Neural cell (in vitro differentiated cells): ENCODE measurements around the gene C7orf57. TPM values are rescaled to one million over a fixed set of nuclear protein-coding genes. Genes with fewer than 3 reads are reported as not detected.

Experiments
- H2AFZ ChIP-seq: fragments of 200-600, 300-800 bp; sonication (generic), shearing (Covaris generic); 2 replicates; pipeline ENCODE4 v1.6.0; 2014; ENCODE audit warnings: low read depth, mild to moderate bottlenecking, antibody characterized with exemption, low read length, moderate library complexity
- H3F3A ChIP-seq: fragments of 200-600 bp; shearing (Covaris generic); 2 replicates; pipeline ENCODE4 v1.6.1; 2016; ENCODE audit warnings: mild to moderate bottlenecking, moderate library complexity, mixed read lengths, antibody characterized with exemption, low read length; ENCODE audit not compliant: insufficient read depth, poor library complexity, severe bottlenecking
- H3K27ac ChIP-seq: fragments of 200-600, 300-800 bp; sonication (generic), shearing (Covaris generic); 2 replicates; pipeline ENCODE4 v1.5.1; 2014; ENCODE audit warnings: mild to moderate bottlenecking, low read length, moderate library complexity
- H3K27me3 ChIP-seq: fragments of 300-800, 200-600 bp; sonication (generic), shearing (Covaris generic); 2 replicates; pipeline ENCODE4 v1.6.0; 2014; ENCODE audit warnings: mild to moderate bottlenecking, low read depth, low read length, moderate library complexity; ENCODE audit not compliant: insufficient read depth
- H3K36me3 ChIP-seq: fragments of 300-800, 200-600 bp; sonication (generic), shearing (Covaris generic); 2 replicates; pipeline ENCODE4 v1.5.1; 2014; ENCODE audit warnings: mild to moderate bottlenecking, antibody characterized with exemption, low read length, moderate library complexity; ENCODE audit not compliant: insufficient read depth
- H3K4me2 ChIP-seq: fragments of 300-800, 200-600 bp; sonication (generic), shearing (Covaris generic); 2 replicates; pipeline ENCODE4 v1.6.0; 2014; ENCODE audit warnings: mild to moderate bottlenecking, low read length
- H3K4me3 ChIP-seq: fragments of 300-800, 200-600 bp; sonication (generic), shearing (Covaris generic); 2 replicates; pipeline ENCODE4 v1.5.1; 2014; ENCODE audit warnings: mild to moderate bottlenecking, low read length, moderate library complexity
- H3K79me2 ChIP-seq: fragments of 200-600 bp; shearing (Covaris generic); replicated peaks from 2 replicates; pipeline ENCODE4 v1.6.0; 2014; ENCODE audit warnings: mild to moderate bottlenecking, low read length, moderate library complexity; ENCODE audit not compliant: insufficient read depth
- H3K9ac ChIP-seq: fragments of 300-800, 200-600 bp; sonication (generic), shearing (Covaris generic); 2 replicates; pipeline ENCODE4 v1.6.1; 2016; ENCODE audit warnings: mild to moderate bottlenecking, low read length, mixed read lengths
- H3K9me2 ChIP-seq: fragments of 200-600 bp; shearing (Covaris generic); 2 replicates; pipeline ENCODE4 v1.6.1; 2016; ENCODE audit warnings: mild to moderate bottlenecking, low read length, mixed read lengths; ENCODE audit not compliant: insufficient read depth
- H3K9me3 ChIP-seq: fragments of 200-600, 300-800 bp; sonication (generic), shearing (Covaris generic); 2 replicates; pipeline ENCODE4 v1.6.1; 2016; ENCODE audit warnings: mild to moderate bottlenecking, mixed run types, low read length, moderate library complexity, mixed read lengths
- H4K20me1 ChIP-seq: fragments of 200-600 bp; shearing (Covaris generic); 2 replicates; pipeline ENCODE4 v1.6.1; 2016; ENCODE audit warnings: mild to moderate bottlenecking, mixed run types; ENCODE audit not compliant: insufficient read depth
- EP300 ChIP-seq: fragments of 450-650 bp; conservative IDR thresholded peaks from 2 replicates; pipeline ENCODE4 v1.6.1; 2014; ENCODE audit warnings: antibody characterized with exemption, mild to moderate bottlenecking, moderate library complexity; ENCODE audit not compliant: poor library complexity, severe bottlenecking
- EZH2 ChIP-seq: fragments of 200-600, 300-800 bp; shearing (Covaris generic), sonication (generic); IDR thresholded peaks from 2 replicates; pipeline ENCODE4 v1.6.1; 2014; ENCODE audit warnings: antibody characterized with exemption, low read length, borderline replicate concordance, mild to moderate bottlenecking; ENCODE audit not compliant: insufficient read depth, poor library complexity, severe bottlenecking
- MXI1 ChIP-seq: fragments of 450-650 bp; conservative IDR thresholded peaks from 2 replicates; pipeline ENCODE4 v1.6.1; 2014; ENCODE audit warnings: antibody characterized with exemption, mild to moderate bottlenecking; ENCODE audit not compliant: poor library complexity, severe bottlenecking
- POLR2AphosphoS5 ChIP-seq: IDR thresholded peaks from 2 replicates; pipeline ENCODE4 v1.6.1; 2012
- RAD21 ChIP-seq: fragments of 450-650 bp; conservative IDR thresholded peaks from 2 replicates; pipeline ENCODE4 v1.6.1; 2014; ENCODE audit warnings: antibody characterized with exemption, mild to moderate bottlenecking, moderate library complexity
- SMC3 ChIP-seq: fragments of 450-650 bp; conservative IDR thresholded peaks from 2 replicates; pipeline ENCODE4 v1.6.1; 2014; ENCODE audit warnings: antibody characterized with exemption, mild to moderate bottlenecking, moderate library complexity; ENCODE audit not compliant: poor library complexity
- TAF1 ChIP-seq: IDR thresholded peaks from 2 replicates; pipeline ENCODE4 v1.6.1; 2012; ENCODE audit warnings: low read depth
- polyA plus RNA-seq: library from polyadenylated mRNA; depleted of rRNA; stranded (reverse); fragments of >200 nt; gene quantifications from 2 replicates; pipeline ENCODE4 v1.2.3, GENCODE V29; 2014
- TF ChIP-seq, protein P1 (sequence below): fragments of 450-650 bp; IDR thresholded peaks from 2 replicates; pipeline ENCODE4 v1.5.1; 2014; ENCODE audit warnings: antibody characterized with exemption, mild to moderate bottlenecking, moderate library complexity; ENCODE audit not compliant: poor library complexity, severe bottlenecking
- TF ChIP-seq, protein P2 (sequence below): IDR thresholded peaks from 2 replicates; pipeline ENCODE4 v1.6.1; 2012; ENCODE audit warnings: borderline replicate concordance

Gene C7orf57
- polyA plus RNA-seq, 1 donor from 2014 or later: not detected

DNA sequence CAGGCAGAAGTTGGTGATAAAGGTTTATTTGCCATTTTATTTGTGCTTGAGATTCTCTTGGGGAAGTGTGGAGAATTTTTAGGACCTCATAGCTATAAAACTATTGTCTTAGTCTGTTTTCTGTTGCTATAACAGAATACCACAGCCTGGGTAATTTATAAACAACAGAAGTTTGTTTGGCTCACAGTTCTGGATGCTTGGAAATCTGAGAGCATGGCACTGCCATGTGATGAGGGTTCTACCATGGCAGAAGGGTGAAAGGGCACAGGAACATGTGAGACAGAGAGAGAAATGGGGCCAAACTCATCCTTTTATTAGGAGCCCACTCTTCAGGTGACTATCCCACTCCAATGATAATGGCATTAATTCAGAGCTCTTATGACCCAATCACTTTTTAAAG lies 18.7 kb upstream of the C7orf57 start:
- H3F3A ChIP-seq: no peaks in the 10 kb centered on the region
- no peak overlapping the region for H2AFZ ChIP-seq
- no peak overlapping the region for H3K9ac ChIP-seq

DNA sequence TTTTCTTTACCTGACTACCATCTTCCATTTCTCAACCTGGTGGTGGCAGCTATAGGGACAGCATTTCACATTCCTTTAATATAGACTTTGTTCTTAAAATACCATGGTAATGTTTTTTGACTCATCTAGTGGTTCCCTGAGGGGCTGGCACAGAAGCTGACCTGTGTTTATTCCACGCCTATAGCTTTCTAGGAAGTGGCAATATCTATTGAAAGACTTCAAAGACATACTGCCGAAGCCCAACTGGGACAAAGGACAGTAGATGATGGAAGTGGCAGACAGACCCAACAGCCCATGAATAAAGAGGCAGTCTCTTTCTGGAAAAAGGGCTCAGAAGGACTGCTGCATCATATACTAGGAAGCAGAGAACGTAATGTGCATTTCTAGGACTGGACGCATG lies 17.7 kb upstream of the C7orf57 start:
- H3K9ac ChIP-seq: no peak overlapping the region
- no peaks in the 10 kb centered on the region for H3K9me2 ChIP-seq
- H3F3A ChIP-seq: no peaks in the 10 kb centered on the region
- no peak overlapping the region for H3K4me3 ChIP-seq
- no peak overlapping the region for H3K27ac ChIP-seq
- no peak overlapping the region for H2AFZ ChIP-seq
- TF ChIP-seq EP300 (no peak), POLR2AphosphoS5 (no peak), MXI1 (no peak), TAF1 (no peak), SMC3 (no peak), EZH2 (no peak), RAD21 (no peak)
- TF ChIP-seq, protein P1, sequence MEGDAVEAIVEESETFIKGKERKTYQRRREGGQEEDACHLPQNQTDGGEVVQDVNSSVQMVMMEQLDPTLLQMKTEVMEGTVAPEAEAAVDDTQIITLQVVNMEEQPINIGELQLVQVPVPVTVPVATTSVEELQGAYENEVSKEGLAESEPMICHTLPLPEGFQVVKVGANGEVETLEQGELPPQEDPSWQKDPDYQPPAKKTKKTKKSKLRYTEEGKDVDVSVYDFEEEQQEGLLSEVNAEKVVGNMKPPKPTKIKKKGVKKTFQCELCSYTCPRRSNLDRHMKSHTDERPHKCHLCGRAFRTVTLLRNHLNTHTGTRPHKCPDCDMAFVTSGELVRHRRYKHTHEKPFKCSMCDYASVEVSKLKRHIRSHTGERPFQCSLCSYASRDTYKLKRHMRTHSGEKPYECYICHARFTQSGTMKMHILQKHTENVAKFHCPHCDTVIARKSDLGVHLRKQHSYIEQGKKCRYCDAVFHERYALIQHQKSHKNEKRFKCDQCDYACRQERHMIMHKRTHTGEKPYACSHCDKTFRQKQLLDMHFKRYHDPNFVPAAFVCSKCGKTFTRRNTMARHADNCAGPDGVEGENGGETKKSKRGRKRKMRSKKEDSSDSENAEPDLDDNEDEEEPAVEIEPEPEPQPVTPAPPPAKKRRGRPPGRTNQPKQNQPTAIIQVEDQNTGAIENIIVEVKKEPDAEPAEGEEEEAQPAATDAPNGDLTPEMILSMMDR: no peak
- TF ChIP-seq, protein P2, sequence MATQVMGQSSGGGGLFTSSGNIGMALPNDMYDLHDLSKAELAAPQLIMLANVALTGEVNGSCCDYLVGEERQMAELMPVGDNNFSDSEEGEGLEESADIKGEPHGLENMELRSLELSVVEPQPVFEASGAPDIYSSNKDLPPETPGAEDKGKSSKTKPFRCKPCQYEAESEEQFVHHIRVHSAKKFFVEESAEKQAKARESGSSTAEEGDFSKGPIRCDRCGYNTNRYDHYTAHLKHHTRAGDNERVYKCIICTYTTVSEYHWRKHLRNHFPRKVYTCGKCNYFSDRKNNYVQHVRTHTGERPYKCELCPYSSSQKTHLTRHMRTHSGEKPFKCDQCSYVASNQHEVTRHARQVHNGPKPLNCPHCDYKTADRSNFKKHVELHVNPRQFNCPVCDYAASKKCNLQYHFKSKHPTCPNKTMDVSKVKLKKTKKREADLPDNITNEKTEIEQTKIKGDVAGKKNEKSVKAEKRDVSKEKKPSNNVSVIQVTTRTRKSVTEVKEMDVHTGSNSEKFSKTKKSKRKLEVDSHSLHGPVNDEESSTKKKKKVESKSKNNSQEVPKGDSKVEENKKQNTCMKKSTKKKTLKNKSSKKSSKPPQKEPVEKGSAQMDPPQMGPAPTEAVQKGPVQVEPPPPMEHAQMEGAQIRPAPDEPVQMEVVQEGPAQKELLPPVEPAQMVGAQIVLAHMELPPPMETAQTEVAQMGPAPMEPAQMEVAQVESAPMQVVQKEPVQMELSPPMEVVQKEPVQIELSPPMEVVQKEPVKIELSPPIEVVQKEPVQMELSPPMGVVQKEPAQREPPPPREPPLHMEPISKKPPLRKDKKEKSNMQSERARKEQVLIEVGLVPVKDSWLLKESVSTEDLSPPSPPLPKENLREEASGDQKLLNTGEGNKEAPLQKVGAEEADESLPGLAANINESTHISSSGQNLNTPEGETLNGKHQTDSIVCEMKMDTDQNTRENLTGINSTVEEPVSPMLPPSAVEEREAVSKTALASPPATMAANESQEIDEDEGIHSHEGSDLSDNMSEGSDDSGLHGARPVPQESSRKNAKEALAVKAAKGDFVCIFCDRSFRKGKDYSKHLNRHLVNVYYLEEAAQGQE: no peak
- H3K36me3 ChIP-seq: no peaks in the 10 kb centered on the region
- H4K20me1 ChIP-seq: no peaks in the 10 kb centered on the region
- H3K79me2 ChIP-seq: no peaks in the 10 kb centered on the region
- H3K27me3 ChIP-seq: no peaks in the 10 kb centered on the region
- no peaks in the 10 kb centered on the region for H3K9me3 ChIP-seq
- H3K4me2 ChIP-seq: no peak overlapping the region

More for the DNA sequence above, 18.7 kb upstream of the C7orf57 start:
- H3K4me2 ChIP-seq: no peak overlapping the region
- H3K9me2 ChIP-seq: no peaks in the 10 kb centered on the region
- H3K36me3 ChIP-seq: no peaks in the 10 kb centered on the region
- no peak overlapping the region for H3K4me3 ChIP-seq
- TF ChIP-seq, protein P1: no peak
- TF ChIP-seq, protein P2: no peak
- TF ChIP-seq RAD21 (no peak), POLR2AphosphoS5 (no peak), MXI1 (no peak), TAF1 (no peak), SMC3 (no peak), EZH2 (no peak), EP300 (no peak)
- no peaks in the 10 kb centered on the region for H3K9me3 ChIP-seq
- no peaks in the 10 kb centered on the region for H4K20me1 ChIP-seq
- no peaks in the 10 kb centered on the region for H3K79me2 ChIP-seq
- H3K27ac ChIP-seq: no peak overlapping the region
- no peaks in the 10 kb centered on the region for H3K27me3 ChIP-seq
